ENCODE results near the gene MAP1LC3B. TPM values are rescaled to one million over a fixed set of nuclear protein-coding genes. Genes with fewer than 3 reads are reported as not detected.
A peak's percentile ranks its signal among the peaks of the same experiment; 100 is the strongest.

MAP1LC3B gene
- polyA plus RNA-seq, 2 of the 4 experiments (the other 2 are of a cell fraction) = 52.3 to 94.1 TPM

DNA sequence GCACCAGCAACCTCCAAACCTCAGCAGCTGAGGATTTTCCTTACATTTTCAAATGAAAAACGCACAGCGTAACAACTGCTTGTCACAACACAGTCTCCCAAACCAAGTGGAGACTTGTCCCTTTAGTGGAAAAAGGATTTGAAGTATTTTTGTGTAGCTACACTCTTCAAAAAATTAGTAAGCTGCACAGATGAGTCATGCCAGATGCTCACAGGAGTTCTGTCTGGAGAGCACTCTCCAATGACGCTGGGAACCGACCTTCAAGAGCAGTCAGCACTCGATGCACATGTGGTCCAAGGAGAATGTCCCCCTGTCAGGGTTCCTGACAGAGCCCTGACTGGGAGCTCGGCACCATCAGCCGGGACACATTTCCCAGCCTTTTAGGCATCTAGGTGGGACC, 39.8 kb downstream of the MAP1LC3B start:
- no peak overlapping the region for H3K27ac ChIP-seq
- no peak overlapping the region for H3K4me2 ChIP-seq
- DNase-seq (ENCODE audit: low read depth in 1 of 2, low spot score in 1 of 2) (no peak), FAIRE-seq (no peak), ATAC-seq (no peak)
- H3K4me1 ChIP-seq = no peaks in the 10 kb centered on the region
- no peaks in the 10 kb centered on the region for H3K9me3 ChIP-seq
- no peak overlapping the region for H3K4me3 ChIP-seq
- POLR2A ChIA-PET = no interaction called here
- 79% methylated on average over 7 of the region's 7 CpGs for WGBS (ENCODE audit: missing lambda C conversion rate)
- CTCF ChIA-PET = interaction anchor here (1.2 to 2.6 kb wide), 3 partner anchors 15 to 241 kb away, joined by 3 to 7 read pairs (median 7); no protein-coding TSS in a partner anchor
- TF ChIP-seq FOSL2 (IDR thresholded peaks at IDR 0.05) (no peak), FOSL2 (CRISPR knock-in tag; IDR thresholded peaks at IDR 0.05) (no peak), SREBF2 (IDR thresholded peaks at IDR 0.05) (no peak), MAZ (IDR thresholded peaks at IDR 0.05; ENCODE audit: borderline replicate concordance, low read depth, low read length) (no peak), POLR2AphosphoS2 (conservative IDR thresholded peaks at IDR 0.05; ENCODE audit: low read length) (no peak), POLR2A (IDR thresholded peaks at IDR 0.05; ENCODE audit: low read length) (no peak), HOXB5 (CRISPR knock-in tag; IDR thresholded peaks at IDR 0.05) (no peak), CBX2 (IDR thresholded peaks at IDR 0.05; ENCODE audit: borderline replicate concordance, low read depth) (no peak)

DNA sequence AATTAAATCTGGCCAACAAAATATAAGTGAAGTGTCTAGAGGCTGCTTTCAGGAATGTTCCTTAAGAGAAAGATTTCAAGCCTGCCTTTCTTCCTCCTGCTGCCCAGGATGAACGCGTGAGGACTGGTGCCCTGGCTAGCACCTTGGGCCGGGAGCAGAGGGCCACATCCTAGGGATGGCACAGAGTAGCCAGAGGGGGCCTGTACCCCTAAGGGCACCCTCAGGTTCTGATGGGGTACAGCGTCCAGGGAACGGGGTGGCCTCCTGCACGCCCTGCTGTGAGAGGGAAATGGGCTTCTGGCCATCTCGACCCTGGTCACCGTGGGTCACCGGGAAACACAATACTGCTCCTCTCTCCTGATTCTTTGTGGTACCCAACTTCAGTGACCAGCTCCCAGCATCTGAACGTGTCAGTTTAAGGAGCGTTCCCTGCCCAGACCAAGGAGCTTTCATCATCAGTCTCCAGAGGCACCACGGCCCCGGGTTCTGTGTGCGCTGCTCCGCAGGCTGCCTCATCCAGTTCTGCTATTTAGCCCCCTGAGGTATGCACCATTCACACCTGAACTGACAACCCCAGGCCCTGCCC, 40.3 kb downstream of the MAP1LC3B start:
- no peak for DNase-seq (ENCODE audit: low read depth in 1 of 2, low spot score in 1 of 2)
- peak in 1 of 2 experiments; percentile 54; a peak in 1 of 6 replicates for ATAC-seq
- no peak for FAIRE-seq
- Histone ChIP-seq H3K4me2 (no peak overlapping the region), H3K4me3 (no peak overlapping the region), H3K27ac (no peak overlapping the region), H3K9me3 (no peaks in the 10 kb centered on the region), H3K4me1 (no peaks in the 10 kb centered on the region)
- WGBS (ENCODE audit: missing lambda C conversion rate) = 94% methylated on average over 12 of the region's 15 CpGs
- TF ChIP-seq RARB (CRISPR knock-in tag; IDR thresholded peaks at IDR 0.05) = no peak
- TF ChIP-seq, protein P1, sequence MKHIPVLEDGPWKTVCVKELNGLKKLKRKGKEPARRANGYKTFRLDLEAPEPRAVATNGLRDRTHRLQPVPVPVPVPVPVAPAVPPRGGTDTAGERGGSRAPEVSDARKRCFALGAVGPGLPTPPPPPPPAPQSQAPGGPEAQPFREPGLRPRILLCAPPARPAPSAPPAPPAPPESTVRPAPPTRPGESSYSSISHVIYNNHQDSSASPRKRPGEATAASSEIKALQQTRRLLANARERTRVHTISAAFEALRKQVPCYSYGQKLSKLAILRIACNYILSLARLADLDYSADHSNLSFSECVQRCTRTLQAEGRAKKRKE (CRISPR knock-in tag; IDR thresholded peaks at IDR 0.05; ENCODE audit: low read depth) = no peak
- TF ChIP-seq MAZ (IDR thresholded peaks at IDR 0.05; ENCODE audit: borderline replicate concordance, low read depth, low read length) = no peak
- no peak for TF ChIP-seq EHMT2 (IDR thresholded peaks at IDR 0.05; ENCODE audit: low read depth)
- TF ChIP-seq SMC3 (IDR thresholded peaks at IDR 0.05) = no peak
- TF ChIP-seq RAD21 (conservative IDR thresholded peaks at IDR 0.05 in 1 of 2, IDR thresholded peaks at IDR 0.05 in 1 of 2) = no peak
- TF ChIP-seq TP53 (CRISPR knock-in tag; IDR thresholded peaks at IDR 0.05) = no peak
- POLR2A ChIA-PET = interaction anchor here (0.6 kb wide), 1 partner anchor 32 kb away, joined by 4 read pairs; no protein-coding TSS in a partner anchor
- CTCF ChIA-PET = interaction anchor here (1.2 to 2.6 kb wide), 4 partner anchors 16 to 240 kb away, joined by 3 to 7 read pairs (median 6); no protein-coding TSS in a partner anchor

DNA sequence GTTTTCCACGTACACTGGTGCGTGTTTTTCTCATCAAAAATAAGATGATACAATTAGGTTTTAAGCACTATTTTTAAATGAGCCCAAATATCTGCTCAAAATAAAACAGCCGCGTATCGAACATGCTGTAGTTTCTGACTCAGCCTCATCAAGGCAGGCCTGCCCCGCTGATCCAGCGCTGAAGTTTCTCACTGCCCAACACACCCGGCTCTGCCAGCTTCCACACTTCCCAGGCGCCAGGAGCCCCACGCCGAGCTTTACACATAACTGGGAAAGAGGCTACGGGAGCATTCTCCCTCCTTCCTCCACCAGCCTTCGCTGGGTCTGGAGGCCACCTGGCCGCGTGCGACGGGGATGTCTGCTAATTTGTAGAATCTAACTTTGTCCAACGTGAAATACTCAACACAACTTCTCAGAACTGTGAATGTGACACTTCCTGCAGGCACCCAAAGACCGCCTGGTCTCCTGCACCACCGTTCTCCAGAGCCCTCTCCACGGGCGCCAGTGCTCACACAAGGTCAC, 42.1 kb downstream of the MAP1LC3B start:
- 95% methylated on average over 22 of the region's 22 CpGs for WGBS (ENCODE audit: missing lambda C conversion rate)
- H3K27ac ChIP-seq = no peak overlapping the region
- H3K4me3 ChIP-seq = no peak overlapping the region
- ChIA-PET POLR2A (no interaction called here), CTCF (interaction anchor here (2.3 to 2.6 kb wide), 2 partner anchors 17 to 202 kb away, joined by 7 read pairs; no protein-coding TSS in a partner anchor)
- H3K4me2 ChIP-seq = no peak overlapping the region
- TF ChIP-seq, protein P2, sequence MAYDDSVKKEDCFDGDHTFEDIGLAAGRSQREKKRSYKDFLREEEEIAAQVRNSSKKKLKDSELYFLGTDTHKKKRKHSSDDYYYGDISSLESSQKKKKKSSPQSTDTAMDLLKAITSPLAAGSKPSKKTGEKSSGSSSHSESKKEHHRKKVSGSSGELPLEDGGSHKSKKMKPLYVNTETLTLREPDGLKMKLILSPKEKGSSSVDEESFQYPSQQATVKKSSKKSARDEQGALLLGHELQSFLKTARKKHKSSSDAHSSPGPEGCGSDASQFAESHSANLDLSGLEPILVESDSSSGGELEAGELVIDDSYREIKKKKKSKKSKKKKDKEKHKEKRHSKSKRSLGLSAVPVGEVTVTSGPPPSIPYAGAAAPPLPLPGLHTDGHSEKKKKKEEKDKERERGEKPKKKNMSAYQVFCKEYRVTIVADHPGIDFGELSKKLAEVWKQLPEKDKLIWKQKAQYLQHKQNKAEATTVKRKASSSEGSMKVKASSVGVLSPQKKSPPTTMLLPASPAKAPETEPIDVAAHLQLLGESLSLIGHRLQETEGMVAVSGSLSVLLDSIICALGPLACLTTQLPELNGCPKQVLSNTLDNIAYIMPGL (CRISPR knock-in tag; IDR thresholded peaks at IDR 0.05; ENCODE audit: borderline replicate concordance) = no peak
- TF ChIP-seq KDM1A (IDR thresholded peaks at IDR 0.05; ENCODE audit: low read depth) = no peak
- TF ChIP-seq, protein P3, sequence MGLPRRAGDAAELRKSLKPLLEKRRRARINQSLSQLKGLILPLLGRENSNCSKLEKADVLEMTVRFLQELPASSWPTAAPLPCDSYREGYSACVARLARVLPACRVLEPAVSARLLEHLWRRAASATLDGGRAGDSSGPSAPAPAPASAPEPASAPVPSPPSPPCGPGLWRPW (IDR thresholded peaks at IDR 0.05) = no peak
- TF ChIP-seq, protein P4, sequence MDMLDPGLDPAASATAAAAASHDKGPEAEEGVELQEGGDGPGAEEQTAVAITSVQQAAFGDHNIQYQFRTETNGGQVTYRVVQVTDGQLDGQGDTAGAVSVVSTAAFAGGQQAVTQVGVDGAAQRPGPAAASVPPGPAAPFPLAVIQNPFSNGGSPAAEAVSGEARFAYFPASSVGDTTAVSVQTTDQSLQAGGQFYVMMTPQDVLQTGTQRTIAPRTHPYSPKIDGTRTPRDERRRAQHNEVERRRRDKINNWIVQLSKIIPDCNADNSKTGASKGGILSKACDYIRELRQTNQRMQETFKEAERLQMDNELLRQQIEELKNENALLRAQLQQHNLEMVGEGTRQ (IDR thresholded peaks at IDR 0.05) = no peak
- TF ChIP-seq CHD4 (IDR thresholded peaks at IDR 0.05; ENCODE audit: borderline replicate concordance) = no peak
- no peak for TF ChIP-seq HEYL (CRISPR knock-in tag; IDR thresholded peaks at IDR 0.05)
- no peak for TF ChIP-seq CBX2 (IDR thresholded peaks at IDR 0.05; ENCODE audit: borderline replicate concordance, low read depth)
- TF ChIP-seq, protein P5, sequence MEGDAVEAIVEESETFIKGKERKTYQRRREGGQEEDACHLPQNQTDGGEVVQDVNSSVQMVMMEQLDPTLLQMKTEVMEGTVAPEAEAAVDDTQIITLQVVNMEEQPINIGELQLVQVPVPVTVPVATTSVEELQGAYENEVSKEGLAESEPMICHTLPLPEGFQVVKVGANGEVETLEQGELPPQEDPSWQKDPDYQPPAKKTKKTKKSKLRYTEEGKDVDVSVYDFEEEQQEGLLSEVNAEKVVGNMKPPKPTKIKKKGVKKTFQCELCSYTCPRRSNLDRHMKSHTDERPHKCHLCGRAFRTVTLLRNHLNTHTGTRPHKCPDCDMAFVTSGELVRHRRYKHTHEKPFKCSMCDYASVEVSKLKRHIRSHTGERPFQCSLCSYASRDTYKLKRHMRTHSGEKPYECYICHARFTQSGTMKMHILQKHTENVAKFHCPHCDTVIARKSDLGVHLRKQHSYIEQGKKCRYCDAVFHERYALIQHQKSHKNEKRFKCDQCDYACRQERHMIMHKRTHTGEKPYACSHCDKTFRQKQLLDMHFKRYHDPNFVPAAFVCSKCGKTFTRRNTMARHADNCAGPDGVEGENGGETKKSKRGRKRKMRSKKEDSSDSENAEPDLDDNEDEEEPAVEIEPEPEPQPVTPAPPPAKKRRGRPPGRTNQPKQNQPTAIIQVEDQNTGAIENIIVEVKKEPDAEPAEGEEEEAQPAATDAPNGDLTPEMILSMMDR (IDR thresholded peaks at IDR 0.05) = no peak
- TF ChIP-seq SREBF2 (IDR thresholded peaks at IDR 0.05) = no peak
- TF ChIP-seq EP300 (IDR thresholded peaks at IDR 0.05) = no peak
- no peak for TF ChIP-seq RNF2 (IDR thresholded peaks at IDR 0.05; ENCODE audit: borderline replicate concordance, low read depth)
- TF ChIP-seq, protein P6, sequence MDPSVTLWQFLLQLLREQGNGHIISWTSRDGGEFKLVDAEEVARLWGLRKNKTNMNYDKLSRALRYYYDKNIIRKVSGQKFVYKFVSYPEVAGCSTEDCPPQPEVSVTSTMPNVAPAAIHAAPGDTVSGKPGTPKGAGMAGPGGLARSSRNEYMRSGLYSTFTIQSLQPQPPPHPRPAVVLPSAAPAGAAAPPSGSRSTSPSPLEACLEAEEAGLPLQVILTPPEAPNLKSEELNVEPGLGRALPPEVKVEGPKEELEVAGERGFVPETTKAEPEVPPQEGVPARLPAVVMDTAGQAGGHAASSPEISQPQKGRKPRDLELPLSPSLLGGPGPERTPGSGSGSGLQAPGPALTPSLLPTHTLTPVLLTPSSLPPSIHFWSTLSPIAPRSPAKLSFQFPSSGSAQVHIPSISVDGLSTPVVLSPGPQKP (IDR thresholded peaks at IDR 0.05; ENCODE audit: low read depth, low read length) = no peak
- no peak for TF ChIP-seq EHF (CRISPR knock-in tag; IDR thresholded peaks at IDR 0.05)
- no peak for FAIRE-seq
- no peaks in the 10 kb centered on the region for H3K4me1 ChIP-seq
- no peak for ATAC-seq
- no peak for DNase-seq (ENCODE audit: low read depth in 1 of 2, low spot score in 1 of 2)
- H3K9me3 ChIP-seq = no peaks in the 10 kb centered on the region

All from A549 (cell line).